Fibroblast of mammary gland (primary cell): Measurements from ENCODE around the gene VNN1.

Source experiments
- DNase-seq: peaks from one replicate; pipeline ENCODE4 v3.0.0-alpha.2; 2010; ENCODE audit warnings: low read depth
- H3K4me3 ChIP-seq: 2 replicates; pipeline ENCODE4 v1.5.1; 2011; ENCODE audit warnings: low read depth, mild to moderate bottlenecking, low read length, moderate library complexity; ENCODE audit not compliant: control insufficient read depth
- CTCF ChIP-seq: conservative IDR thresholded peaks from 2 replicates; pipeline ENCODE4 v1.5.1; 2011; ENCODE audit warnings: low read depth, low read length, inconsistent platforms; ENCODE audit not compliant: control insufficient read depth, insufficient read depth

The VNN1 gene

DNA sequence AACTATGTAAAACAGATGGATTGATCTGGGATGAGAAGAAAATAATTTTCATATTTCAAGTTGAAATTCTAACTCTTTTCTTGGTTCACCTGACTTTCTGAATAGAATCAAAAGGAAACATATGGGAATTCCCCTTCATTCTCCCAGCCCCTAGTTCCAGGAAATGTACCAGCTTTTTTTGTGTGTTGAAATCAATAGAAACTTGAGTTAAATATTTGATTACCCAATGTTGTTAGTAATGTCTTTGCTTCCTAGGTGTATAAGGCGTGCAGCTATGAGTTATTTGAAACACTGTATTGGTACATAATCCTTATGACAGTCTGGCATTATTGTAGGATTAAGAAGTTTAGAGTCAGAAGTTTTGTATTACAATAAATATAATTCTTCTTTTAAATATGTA lies 22.4 kb upstream of the VNN1 start:
- TF ChIP-seq CTCF = no peak
- DNase-seq = no peak

DNA sequence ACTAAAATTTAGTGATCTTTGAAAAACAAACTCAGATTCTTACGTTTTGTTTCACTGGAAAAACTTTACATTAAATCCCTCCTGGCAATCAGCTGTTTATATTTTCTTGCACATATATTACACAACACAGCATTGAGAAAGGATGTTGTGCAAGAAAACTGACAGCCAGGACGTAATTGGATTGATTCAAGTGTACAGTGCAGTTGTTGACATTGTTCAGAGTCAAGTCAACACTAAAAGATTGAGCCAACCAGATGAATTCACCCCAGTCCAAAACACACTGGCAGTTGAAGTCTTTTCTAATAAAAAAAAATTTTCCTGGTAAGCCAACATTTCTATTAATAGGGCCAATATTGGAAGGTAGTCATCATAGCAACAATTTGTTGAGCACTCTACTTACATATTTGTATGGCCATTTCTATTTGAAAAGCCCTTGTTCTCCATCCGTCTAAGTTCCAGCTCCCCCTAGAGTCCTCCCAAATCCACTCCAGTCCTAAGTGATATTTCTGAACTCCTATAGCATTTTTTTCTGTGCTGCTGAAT lies 20.9 kb upstream of the VNN1 start:
- peak; percentile 41 for TF ChIP-seq CTCF
- peak; percentile 74 for DNase-seq
- H3K4me3 ChIP-seq = no peak overlapping the region

More for the DNA sequence above, 22.4 kb upstream of the VNN1 start:
- no peak overlapping the region for H3K4me3 ChIP-seq

- H3K4me3 ChIP-seq = no peak overlapping the region
- TF ChIP-seq CTCF = no peak
- no peak for DNase-seq
Observed at GRCh38 chr6:132733814-132734213, 20.0 kb upstream of the VNN1 start.

DNA sequence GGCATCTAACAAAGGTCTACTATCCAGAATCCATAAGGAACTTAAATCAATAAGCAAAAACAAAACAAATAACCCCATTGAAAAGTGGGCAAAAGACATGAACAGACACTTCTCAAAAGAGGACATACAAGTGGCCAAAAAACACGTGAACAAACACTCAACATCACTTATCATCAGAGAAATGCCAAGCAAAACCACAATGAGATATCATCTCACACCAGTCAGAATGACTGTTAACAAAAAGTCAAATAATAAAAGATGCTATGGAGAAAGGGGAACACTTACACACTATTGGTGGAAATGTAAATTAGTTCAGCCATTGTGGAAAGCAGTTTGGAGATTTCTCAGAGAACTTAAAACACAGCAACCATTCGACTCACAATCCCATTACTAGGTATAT lies 19.4 kb upstream of the VNN1 start:
- TF ChIP-seq CTCF = no peak
- no peak overlapping the region for H3K4me3 ChIP-seq
- DNase-seq = no peak

DNA sequence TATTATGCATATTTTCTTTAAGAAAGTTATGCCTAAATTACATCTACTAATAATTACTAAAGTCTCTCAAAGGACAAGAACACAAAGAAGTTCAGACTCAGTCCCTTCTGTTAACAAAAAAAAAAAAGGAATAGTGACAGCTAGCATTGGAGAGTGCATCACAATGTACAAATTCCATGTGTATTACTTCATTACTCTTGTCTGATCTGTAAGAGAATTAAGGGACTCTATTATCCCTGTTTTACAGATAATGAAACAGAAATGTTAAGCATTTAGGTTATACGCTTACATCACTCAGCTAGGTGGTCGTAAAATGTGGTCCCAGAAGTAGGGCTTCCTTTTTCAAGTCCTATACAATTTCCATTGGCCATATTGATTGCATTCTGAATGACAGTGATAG lies 17.2 kb upstream of the VNN1 start:
- DNase-seq = no peak
- no peak overlapping the region for H3K4me3 ChIP-seq
- TF ChIP-seq CTCF = no peak

GRCh38 chr6:132730560-132730959 lies 16.7 kb upstream of the VNN1 start:
- DNase-seq = peak; percentile 55
- TF ChIP-seq CTCF = no peak
- H3K4me3 ChIP-seq = no peak overlapping the region

DNA sequence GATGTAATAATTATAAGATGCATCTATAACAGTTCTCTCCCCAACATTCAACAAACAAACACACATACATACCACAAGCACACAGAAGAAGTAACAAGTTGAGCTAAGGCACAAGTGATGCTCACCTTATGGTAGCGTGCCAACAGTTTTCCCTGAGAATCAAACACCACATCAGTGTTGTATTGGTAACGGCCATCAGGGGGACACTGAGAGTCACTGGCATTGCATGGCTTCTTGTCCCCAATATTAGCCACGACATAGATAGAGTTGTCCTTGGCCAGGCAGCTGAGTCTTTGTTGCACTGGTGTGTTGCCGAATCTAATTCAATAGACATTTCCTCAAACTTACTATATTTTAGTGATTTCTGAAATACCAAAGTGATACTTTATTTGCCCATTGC lies 14.8 kb upstream of the VNN1 start:
- no peak for DNase-seq
- no peak for TF ChIP-seq CTCF
- no peak overlapping the region for H3K4me3 ChIP-seq
